Rectal smooth muscle tissue (tissue), 1 donor: ENCODE results near the gene GPR108.
"Not testable (repeated sequence)": the region's sequence is repeated elsewhere in the genome, so short reads cannot be mapped to it uniquely, and the experiment has no call there.

ENCODE experiments used
- H3K27ac ChIP-seq: one replicate; pipeline ENCODE4 v1.7.0; 2013; ENCODE audit warnings: low read depth, low read length, inconsistent platforms
- H3K27me3 ChIP-seq: one replicate; pipeline ENCODE4 v1.7.0; 2013; ENCODE audit warnings: low read length; ENCODE audit not compliant: control insufficient read depth, insufficient read depth
- H3K36me3 ChIP-seq: one replicate; pipeline ENCODE4 v1.7.0; 2013; ENCODE audit warnings: low read length; ENCODE audit not compliant: control insufficient read depth, insufficient read depth
- H3K4me1 ChIP-seq: one replicate; pipeline ENCODE4 v1.7.0; 2013; ENCODE audit warnings: low read length; ENCODE audit not compliant: control insufficient read depth, insufficient read depth
- H3K4me3 ChIP-seq: one replicate; pipeline ENCODE4 v1.7.0; 2013; ENCODE audit warnings: low read length
- H3K9ac ChIP-seq: one replicate; pipeline ENCODE4 v1.7.0; 2013; ENCODE audit warnings: low read length

Gene GPR108

GRCh38 chr19:6769006-6769619, 31.7 kb upstream of the GPR108 start:
- peaks cover 6% of the 10 kb centered on the region for H3K27me3 ChIP-seq
- no peak overlapping the region for H3K27ac ChIP-seq
- H3K36me3 ChIP-seq, result no peaks in the 10 kb centered on the region

GRCh38 chr19:6768236-6768785, 30.9 kb upstream of the GPR108 start:
- Histone ChIP-seq H3K36me3 (no peaks in the 10 kb centered on the region), H3K27ac (no peak overlapping the region)

More at GRCh38 chr19:6769006-6769619, 31.7 kb upstream of the GPR108 start:
- Histone ChIP-seq H3K9ac (no peak overlapping the region), H3K4me1 (peaks cover 3% of the 10 kb centered on the region), H3K4me3 (no peak overlapping the region)

GRCh38 chr19:6767357-6768235, 30.2 kb upstream of the GPR108 start, which contains the start of gene SH2D3A:
Gene SH2D3A, minus strand, starts transcription at chr19:6767435. Its CDS starts 3,687 bp downstream, at chr19:6763748.
- no peak within 1 kb of the TSS for H3K27ac ChIP-seq
- H3K27me3 ChIP-seq, result peaks cover 6% of the 10 kb centered on the region
- H3K9ac ChIP-seq, result peak within 1 kb of the TSS; percentile 62
- H3K4me1 ChIP-seq, result peaks cover 3% of the 10 kb centered on the region
- H3K4me3 ChIP-seq, result peak within 1 kb of the TSS; percentile 63
- no peaks in the 10 kb centered on the region for H3K36me3 ChIP-seq

More at GRCh38 chr19:6768236-6768785, 30.9 kb upstream of the GPR108 start:
- no peak overlapping the region for H3K4me3 ChIP-seq
- no peak overlapping the region for H3K9ac ChIP-seq
- peaks cover 3% of the 10 kb centered on the region for H3K4me1 ChIP-seq
- peaks cover 6% of the 10 kb centered on the region for H3K27me3 ChIP-seq

- Histone ChIP-seq H3K36me3 (no peaks in the 10 kb centered on the region), H3K9ac (peak overlapping the region; percentile 62), H3K27me3 (peaks cover 6% of the 10 kb centered on the region), H3K4me1 (peaks cover 3% of the 10 kb centered on the region), H3K27ac (no peak overlapping the region), H3K4me3 (peak overlapping the region; percentile 63)
These were observed 29.6 kb upstream of the GPR108 start for GRCh38 chr19:6767081-6767356.

- H3K4me3 ChIP-seq, result peak overlapping the region; percentile 63
- peaks cover 3% of the 10 kb centered on the region for H3K4me1 ChIP-seq
- no peaks in the 10 kb centered on the region for H3K36me3 ChIP-seq
- peak overlapping the region; percentile 62 for H3K9ac ChIP-seq
- peaks cover 6% of the 10 kb centered on the region for H3K27me3 ChIP-seq
- H3K27ac ChIP-seq, result no peak overlapping the region
These were observed 29.1 kb upstream of the GPR108 start for GRCh38 chr19:6766357-6767080.

GRCh38 chr19:6765738-6766356, 28.5 kb upstream of the GPR108 start:
- no peaks in the 10 kb centered on the region for H3K36me3 ChIP-seq
- H3K27ac ChIP-seq, result no peak overlapping the region
- peaks cover 6% of the 10 kb centered on the region for H3K27me3 ChIP-seq
- peak overlapping the region; percentile 63 for H3K4me3 ChIP-seq
- peak overlapping the region; percentile 10 for H3K9ac ChIP-seq
- peaks cover 3% of the 10 kb centered on the region for H3K4me1 ChIP-seq

- H3K4me3 ChIP-seq, H3K27me3 ChIP-seq, H3K36me3 ChIP-seq, H3K9ac ChIP-seq, H3K4me1 ChIP-seq, H3K27ac ChIP-seq: not testable (repeated sequence)
These were observed 24.9 kb upstream of the GPR108 start for GRCh38 chr19:6762253-6762797.

GRCh38 chr19:6761053-6761676, 23.8 kb upstream of the GPR108 start:
- H3K4me1 ChIP-seq, result no peaks in the 10 kb centered on the region
- no peak overlapping the region for H3K9ac ChIP-seq
- no peaks in the 10 kb centered on the region for H3K27me3 ChIP-seq
- H3K27ac ChIP-seq, result no peak overlapping the region
- H3K4me3 ChIP-seq, result no peak overlapping the region
- peaks cover 3% of the 10 kb centered on the region for H3K36me3 ChIP-seq

- H3K27ac ChIP-seq, result no peak overlapping the region
- no peak overlapping the region for H3K9ac ChIP-seq
- H3K36me3 ChIP-seq, result peaks cover 3% of the 10 kb centered on the region
- H3K27me3 ChIP-seq, result no peaks in the 10 kb centered on the region
- H3K4me3 ChIP-seq, result no peak overlapping the region
- no peaks in the 10 kb centered on the region for H3K4me1 ChIP-seq
These were observed 23.2 kb upstream of the GPR108 start for GRCh38 chr19:6760606-6761005.

- Histone ChIP-seq H3K4me3 (no peak overlapping the region), H3K36me3 (peaks cover 10% of the 10 kb centered on the region), H3K4me1 (no peaks in the 10 kb centered on the region), H3K27ac (no peak overlapping the region), H3K9ac (no peak overlapping the region), H3K27me3 (no peaks in the 10 kb centered on the region)
These were observed 17.5 kb upstream of the GPR108 start for GRCh38 chr19:6754653-6755463.

GRCh38 chr19:6754136-6754535, 16.8 kb upstream of the GPR108 start:
- H3K36me3 ChIP-seq, result peaks cover 7% of the 10 kb centered on the region
- no peaks in the 10 kb centered on the region for H3K27me3 ChIP-seq
- no peak overlapping the region for H3K27ac ChIP-seq
- no peak overlapping the region for H3K4me3 ChIP-seq
- no peak overlapping the region for H3K9ac ChIP-seq
- no peaks in the 10 kb centered on the region for H3K4me1 ChIP-seq
